ENCODE results near the gene GALNT2.

Gene GALNT2

DNA sequence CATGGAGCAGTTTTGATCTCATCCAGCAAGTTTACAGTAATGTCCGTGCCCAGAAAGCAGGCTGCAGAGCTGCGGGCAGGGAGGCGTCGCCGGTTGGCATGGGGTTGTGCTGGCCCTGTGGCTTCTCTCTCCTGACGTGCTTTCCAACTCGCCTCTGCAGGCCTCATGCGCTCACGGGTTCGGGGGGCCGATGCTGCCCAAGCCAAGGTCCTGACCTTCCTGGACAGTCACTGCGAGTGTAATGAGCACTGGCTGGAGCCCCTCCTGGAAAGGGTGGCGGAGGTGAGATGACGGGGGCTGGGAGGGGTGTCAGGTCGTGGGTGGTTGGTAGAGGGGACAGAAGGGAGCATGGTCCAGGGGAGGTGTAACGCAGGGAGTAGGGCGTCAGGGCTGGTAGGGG, 176.1 kb downstream of the GALNT2 start:
- Histone ChIP-seq H3K4me1 (ENCODE audit: control insufficient read depth in 1 of 2, insufficient read depth in 1 of 2, low read depth in 1 of 2, low read length in 1 of 2) (no peaks in the 10 kb centered on the region), H3K4me3 (ENCODE audit: low read depth in 1 of 2, low read length in 1 of 2) (no peak overlapping the region), H3K27me3 (no peaks in the 10 kb centered on the region), H3K9me3 (no peaks in the 10 kb centered on the region), H3K36me3 (peaks cover 56% of the 10 kb centered on the region), H3K27ac (no peak overlapping the region)
- TF ChIP-seq, protein P1, sequence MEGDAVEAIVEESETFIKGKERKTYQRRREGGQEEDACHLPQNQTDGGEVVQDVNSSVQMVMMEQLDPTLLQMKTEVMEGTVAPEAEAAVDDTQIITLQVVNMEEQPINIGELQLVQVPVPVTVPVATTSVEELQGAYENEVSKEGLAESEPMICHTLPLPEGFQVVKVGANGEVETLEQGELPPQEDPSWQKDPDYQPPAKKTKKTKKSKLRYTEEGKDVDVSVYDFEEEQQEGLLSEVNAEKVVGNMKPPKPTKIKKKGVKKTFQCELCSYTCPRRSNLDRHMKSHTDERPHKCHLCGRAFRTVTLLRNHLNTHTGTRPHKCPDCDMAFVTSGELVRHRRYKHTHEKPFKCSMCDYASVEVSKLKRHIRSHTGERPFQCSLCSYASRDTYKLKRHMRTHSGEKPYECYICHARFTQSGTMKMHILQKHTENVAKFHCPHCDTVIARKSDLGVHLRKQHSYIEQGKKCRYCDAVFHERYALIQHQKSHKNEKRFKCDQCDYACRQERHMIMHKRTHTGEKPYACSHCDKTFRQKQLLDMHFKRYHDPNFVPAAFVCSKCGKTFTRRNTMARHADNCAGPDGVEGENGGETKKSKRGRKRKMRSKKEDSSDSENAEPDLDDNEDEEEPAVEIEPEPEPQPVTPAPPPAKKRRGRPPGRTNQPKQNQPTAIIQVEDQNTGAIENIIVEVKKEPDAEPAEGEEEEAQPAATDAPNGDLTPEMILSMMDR (IDR thresholded peaks at IDR 0.05), result no peak

DNA sequence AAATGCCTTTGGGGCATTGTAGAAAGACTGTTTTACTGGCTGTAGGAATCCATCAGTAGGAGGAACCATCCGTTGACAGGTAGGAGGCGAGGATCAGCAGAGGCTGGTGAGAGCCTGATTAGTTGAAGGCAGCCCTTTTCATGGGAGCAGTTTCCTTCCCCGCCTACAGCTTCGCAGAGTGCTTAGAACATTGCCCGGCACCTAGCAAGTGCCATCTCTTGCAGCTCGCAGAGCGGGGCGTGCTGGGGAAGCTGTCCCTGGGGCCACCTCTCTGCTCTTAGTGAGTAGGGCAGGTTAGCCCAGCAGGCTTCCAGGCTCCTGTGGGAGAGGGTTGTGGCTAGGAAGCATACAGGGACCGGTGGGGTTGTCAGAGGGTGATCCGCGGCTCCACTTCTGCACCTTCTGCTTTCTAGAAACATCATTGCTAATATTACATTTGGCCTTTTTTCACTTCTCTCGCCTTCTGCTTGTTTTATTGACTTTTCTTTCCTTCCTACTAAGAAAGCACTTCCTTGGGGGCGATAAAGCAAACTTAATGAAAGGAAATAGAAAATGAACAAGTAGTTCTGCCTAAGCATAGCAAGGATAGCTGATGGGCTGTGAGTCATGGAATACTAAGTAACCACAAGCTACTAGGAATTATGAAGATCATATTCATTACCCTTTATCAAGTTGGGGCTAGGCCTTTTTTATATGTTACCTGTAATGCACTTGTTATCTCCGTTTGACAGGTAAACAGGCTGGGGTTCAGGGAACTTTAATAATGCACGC, 176.7 kb downstream of the GALNT2 start:
- H3K9me3 ChIP-seq, result no peaks in the 10 kb centered on the region
- TF ChIP-seq, protein P1 (IDR thresholded peaks at IDR 0.05), result no peak
- no peaks in the 10 kb centered on the region for H3K27me3 ChIP-seq
- H3K4me1 ChIP-seq (ENCODE audit: control insufficient read depth in 1 of 2, insufficient read depth in 1 of 2, low read depth in 1 of 2, low read length in 1 of 2), result no peaks in the 10 kb centered on the region
- H3K27ac ChIP-seq, result no peak overlapping the region
- no peak overlapping the region for H3K4me3 ChIP-seq (ENCODE audit: low read depth in 1 of 2, low read length in 1 of 2)
- H3K36me3 ChIP-seq, result peaks cover 62% of the 10 kb centered on the region

DNA sequence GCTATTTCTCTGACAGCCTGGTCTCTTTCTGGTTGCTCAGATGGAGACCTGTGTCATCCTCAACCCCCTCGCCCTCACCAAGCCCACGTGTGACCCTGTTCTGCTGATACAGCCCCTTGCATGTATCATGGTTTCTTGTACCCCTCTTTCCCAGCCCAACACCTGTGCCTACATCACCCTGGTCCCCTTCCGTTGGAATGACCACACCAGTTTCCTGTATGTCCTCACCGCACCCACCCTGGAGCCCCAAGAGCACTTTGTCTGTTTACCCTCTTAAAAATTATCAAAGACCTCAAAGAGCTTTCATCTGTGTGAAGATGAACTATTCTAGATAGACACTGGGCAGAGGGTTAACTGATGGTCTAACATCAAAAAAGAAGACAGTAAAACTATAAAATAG, 179.5 kb downstream of the GALNT2 start:
- peaks cover 88% of the 10 kb centered on the region for H3K36me3 ChIP-seq
- no peaks in the 10 kb centered on the region for H3K4me1 ChIP-seq (ENCODE audit: control insufficient read depth in 1 of 2, insufficient read depth in 1 of 2, low read depth in 1 of 2, low read length in 1 of 2)
- H3K27me3 ChIP-seq, result no peaks in the 10 kb centered on the region
- no peak overlapping the region for H3K27ac ChIP-seq
- TF ChIP-seq, protein P1 (IDR thresholded peaks at IDR 0.05), result no peak
- no peak overlapping the region for H3K4me3 ChIP-seq (ENCODE audit: low read depth in 1 of 2, low read length in 1 of 2)
- H3K9me3 ChIP-seq, result no peaks in the 10 kb centered on the region

DNA sequence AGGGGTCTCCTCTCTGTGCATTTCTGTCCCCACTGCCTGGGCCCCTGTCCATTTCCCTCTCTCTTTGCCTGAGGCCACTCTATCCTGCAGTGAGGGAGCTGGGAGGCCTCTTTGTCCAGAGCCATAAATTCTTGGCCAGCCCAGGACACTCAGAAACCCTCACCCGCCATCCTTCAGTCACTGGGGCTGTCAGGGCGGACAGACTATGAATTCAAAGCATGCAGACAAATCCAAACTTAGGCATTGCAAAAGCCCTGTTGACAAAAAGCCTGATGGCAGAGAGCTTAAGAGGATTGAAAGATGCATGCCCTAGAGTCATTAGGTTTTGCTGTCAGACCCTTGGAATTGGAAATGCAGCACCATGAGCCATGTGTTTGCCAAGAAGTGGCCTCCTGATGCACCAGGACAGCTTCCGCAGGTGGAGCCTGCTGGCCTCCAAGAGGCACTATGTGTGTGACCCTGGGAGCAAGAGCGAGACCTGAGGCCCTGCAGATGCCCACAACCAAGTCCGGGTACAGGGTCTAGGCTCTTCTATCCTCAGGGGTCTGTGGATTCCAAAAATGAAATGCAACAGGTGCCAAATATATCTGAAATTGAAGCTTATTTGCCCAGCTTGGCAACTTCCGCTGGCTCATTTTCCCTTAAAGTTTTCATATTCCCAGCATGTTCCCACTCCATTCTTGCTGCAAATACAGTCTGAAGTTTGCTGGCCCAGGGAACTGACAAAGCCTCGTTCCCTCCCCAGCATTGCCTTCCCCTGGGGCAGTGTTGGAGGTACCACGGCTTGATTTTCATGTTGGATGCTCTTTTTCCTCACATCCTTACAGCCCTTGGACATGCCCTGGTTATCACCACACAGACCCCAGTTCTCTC, 181.2 kb downstream of the GALNT2 start:
- Histone ChIP-seq H3K27me3 (no peaks in the 10 kb centered on the region), H3K36me3 (peaks cover 93% of the 10 kb centered on the region), H3K27ac (no peak overlapping the region), H3K9me3 (no peaks in the 10 kb centered on the region), H3K4me3 (ENCODE audit: low read depth in 1 of 2, low read length in 1 of 2) (no peak overlapping the region), H3K4me1 (ENCODE audit: control insufficient read depth in 1 of 2, insufficient read depth in 1 of 2, low read depth in 1 of 2, low read length in 1 of 2) (no peaks in the 10 kb centered on the region)
- TF ChIP-seq, protein P1 (IDR thresholded peaks at IDR 0.05), result no peak

DNA sequence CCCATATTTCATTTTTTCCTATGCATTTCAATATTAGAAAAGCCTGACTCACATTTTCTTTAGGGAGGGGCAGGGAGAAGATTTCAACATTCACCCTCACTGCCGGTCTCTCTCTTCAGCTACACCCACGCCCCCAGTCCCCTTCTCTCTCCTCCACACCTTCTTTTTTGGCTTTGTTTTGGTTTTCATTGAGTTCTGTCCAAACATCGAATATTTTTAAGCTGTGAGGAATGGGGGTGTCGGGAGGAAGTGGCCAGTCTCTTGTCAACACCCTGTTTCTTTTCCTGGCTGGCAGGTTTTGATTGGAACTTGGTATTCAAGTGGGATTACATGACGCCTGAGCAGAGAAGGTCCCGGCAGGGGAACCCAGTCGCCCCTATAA, 181.8 kb downstream of the GALNT2 start:
- no peak overlapping the region for H3K4me3 ChIP-seq (ENCODE audit: low read depth in 1 of 2, low read length in 1 of 2)
- H3K27ac ChIP-seq, result no peak overlapping the region
- H3K36me3 ChIP-seq, result peaks cover 90% of the 10 kb centered on the region
- H3K9me3 ChIP-seq, result no peaks in the 10 kb centered on the region
- TF ChIP-seq, protein P1 (IDR thresholded peaks at IDR 0.05), result no peak
- no peaks in the 10 kb centered on the region for H3K4me1 ChIP-seq (ENCODE audit: control insufficient read depth in 1 of 2, insufficient read depth in 1 of 2, low read depth in 1 of 2, low read length in 1 of 2)
- H3K27me3 ChIP-seq, result no peaks in the 10 kb centered on the region
